ENCODE results near the gene C5orf52. TPM values are rescaled to one million over a fixed set of nuclear protein-coding genes. Genes with fewer than 3 reads are reported as not detected.
"Not testable (repeated sequence)": the region's sequence is repeated elsewhere in the genome, so short reads cannot be mapped to it uniquely, and the experiment has no call there.

The C5orf52 gene
- total RNA-seq, 4 donors from 2014 or later, result not detected

- intact Hi-C loops (cut with DNase I; ENCODE audit: low total_unique reads), result no loop called here
- no peak overlapping the region for H3K4me3 ChIP-seq (ENCODE audit: low read depth, poor library complexity, severe bottlenecking)
- no peak for DNase-seq (ENCODE audit: low spot score in 2 of 2)
- TF ChIP-seq CTCF (IDR thresholded peaks at IDR 0.05) (no peak), POLR2A (IDR thresholded peaks at IDR 0.05) (no peak)
- 70 to 79% methylated on average over 6 of the region's 6 CpGs for WGBS, 2 donors
Measured at GRCh38 chr5:157721159-157721558, 49.8 kb downstream of the C5orf52 start.

DNA sequence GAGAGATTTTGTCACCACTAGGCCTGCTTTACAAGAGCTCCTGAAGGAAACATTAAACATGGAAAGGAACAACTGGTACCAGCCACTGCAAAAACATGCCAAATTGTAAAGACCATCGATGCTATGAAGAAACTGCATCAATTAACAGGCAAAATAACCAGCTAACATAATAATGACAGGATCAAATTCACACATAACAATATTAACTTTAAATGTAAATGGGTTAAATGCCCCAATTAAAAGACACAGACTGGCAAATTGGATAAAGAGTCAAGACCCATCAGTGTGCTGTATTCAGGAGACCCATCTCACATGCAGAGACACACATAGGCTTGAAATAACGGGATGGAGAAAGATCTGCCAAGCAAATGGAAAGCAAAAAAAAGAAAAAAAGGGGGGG is 51.6 kb downstream of the C5orf52 start:
- DNase-seq (ENCODE audit: low spot score in 2 of 2); H3K4me3 ChIP-seq (ENCODE audit: low read depth, poor library complexity, severe bottlenecking); intact Hi-C loops (cut with DNase I; ENCODE audit: low total_unique reads): not testable (repeated sequence)
- WGBS, 2 donors, result 90 to 92% methylated on average over 2 of the region's 2 CpGs

DNA sequence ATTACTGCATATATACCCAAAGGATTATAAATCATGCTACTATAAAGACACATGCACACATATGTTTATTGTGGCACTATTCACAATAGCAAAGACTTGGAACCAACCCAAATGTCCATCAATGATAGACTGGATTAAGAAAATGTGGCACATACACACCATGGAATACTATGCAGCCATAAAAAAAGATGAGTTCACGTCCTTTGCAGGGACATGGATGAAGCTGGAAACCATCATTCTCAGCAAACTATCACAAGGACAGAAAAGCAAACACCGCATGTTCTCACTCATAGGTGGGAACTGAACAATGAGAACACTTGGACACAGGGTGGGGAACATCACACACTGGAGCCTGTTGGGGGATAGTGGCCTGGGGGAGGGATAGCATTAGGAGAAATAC is 55.3 kb downstream of the C5orf52 start:
- 68 to 92% methylated on average over 2 of the region's 2 CpGs for whole genome bisulfite sequencing, 2 donors
- H3K4me3 ChIP-seq (ENCODE audit: low read depth, poor library complexity, severe bottlenecking); intact Hi-C loops (cut with DNase I; ENCODE audit: low total_unique reads); DNase-seq (ENCODE audit: low spot score in 2 of 2): not testable (repeated sequence)

DNA sequence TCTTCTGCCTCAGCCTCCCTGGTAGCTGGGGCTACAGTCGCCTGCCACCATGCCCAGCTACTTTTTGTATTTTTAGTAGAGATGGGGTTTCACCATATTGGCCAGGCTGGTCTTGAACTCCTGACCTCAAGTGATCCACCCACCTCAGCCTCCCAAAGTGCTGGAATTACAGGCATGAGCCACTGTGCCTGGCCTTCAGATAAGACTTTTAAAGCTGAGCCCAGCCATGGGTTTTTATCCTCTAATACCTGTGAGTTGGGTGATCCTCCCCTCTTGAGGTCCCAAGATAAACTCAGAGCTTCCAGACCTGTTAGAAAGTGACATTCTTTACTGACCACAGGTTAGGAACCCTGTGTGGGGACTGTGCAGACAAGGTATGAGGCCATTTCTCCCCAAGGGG is 56.5 kb downstream of the C5orf52 start:
- 95 to 100% methylated on average over 1 of the region's 1 CpG for whole genome bisulfite sequencing, 2 donors
- DNase-seq (ENCODE audit: low spot score in 2 of 2); intact Hi-C loops (cut with DNase I; ENCODE audit: low total_unique reads); H3K4me3 ChIP-seq (ENCODE audit: low read depth, poor library complexity, severe bottlenecking): not testable (repeated sequence)

Other genes starting within 250 kb of the C5orf52 start
- 100 to 1,000 TPM in 1 of 4 donors, 10 to 100 TPM in 3; 74.1 to 130 (median 82.1) TPM for gene NIPAL4, start 211.3 kb upstream of the C5orf52 start, total RNA-seq
- 1 to 10 TPM in 2 of 4 donors, under 1 TPM in 2; 0.68 to 1.7 (median 1.0) TPM for gene ADAM19, start 95.8 kb upstream of the C5orf52 start, total RNA-seq
- under 1 TPM in 1 of 4 donors, not detected in 3; 0.10 TPM for gene SOX30, start 19.1 kb upstream of the C5orf52 start, total RNA-seq
- 10 to 100 TPM in 3 of 4 donors, 1 to 10 TPM in 1; 9.3 to 14.1 (median 11.3) TPM for gene THG1L, start 59.9 kb downstream of the C5orf52 start, total RNA-seq
- 1 to 10 TPM; 3.6 to 5.6 (median 3.8) TPM for gene LSM11, start 72.2 kb downstream of the C5orf52 start, total RNA-seq
- 100 to 1,000 TPM in 3 of 4 donors, 10 to 100 TPM in 1; 89.3 to 122 (median 107) TPM for gene CLINT1, start 187.6 kb downstream of the C5orf52 start, total RNA-seq